ENCODE measurements around the gene PA2G4.

Gene PA2G4

GRCh38 chr12:56153678-56154065 is 49.3 kb downstream of the PA2G4 start:
- no peak for DNase-seq (ENCODE audit: low spot score)

GRCh38 chr12:56154246-56154771 is 50.0 kb downstream of the PA2G4 start:
- DNase-seq (ENCODE audit: low spot score): no peak

DNA sequence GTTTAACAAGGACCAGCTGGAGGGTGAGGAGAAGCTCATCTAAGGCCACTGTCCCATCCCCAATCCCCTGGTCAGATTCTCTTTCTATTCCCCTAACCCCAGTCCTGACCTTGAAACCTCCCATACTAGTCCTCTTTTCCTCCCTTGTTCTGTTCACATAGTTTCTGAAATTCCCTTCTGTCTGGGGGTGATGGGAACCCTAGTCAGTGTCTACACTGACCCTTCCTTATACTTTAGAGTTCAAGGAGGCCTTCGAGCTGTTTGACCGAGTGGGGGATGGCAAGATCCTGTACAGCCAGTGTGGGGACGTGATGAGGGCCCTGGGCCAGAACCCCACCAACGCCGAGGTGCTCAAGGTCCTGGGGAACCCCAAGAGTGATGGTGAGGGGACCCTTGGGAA is 50.5 kb downstream of the PA2G4 start:
- no peak for DNase-seq (ENCODE audit: low spot score)

DNA sequence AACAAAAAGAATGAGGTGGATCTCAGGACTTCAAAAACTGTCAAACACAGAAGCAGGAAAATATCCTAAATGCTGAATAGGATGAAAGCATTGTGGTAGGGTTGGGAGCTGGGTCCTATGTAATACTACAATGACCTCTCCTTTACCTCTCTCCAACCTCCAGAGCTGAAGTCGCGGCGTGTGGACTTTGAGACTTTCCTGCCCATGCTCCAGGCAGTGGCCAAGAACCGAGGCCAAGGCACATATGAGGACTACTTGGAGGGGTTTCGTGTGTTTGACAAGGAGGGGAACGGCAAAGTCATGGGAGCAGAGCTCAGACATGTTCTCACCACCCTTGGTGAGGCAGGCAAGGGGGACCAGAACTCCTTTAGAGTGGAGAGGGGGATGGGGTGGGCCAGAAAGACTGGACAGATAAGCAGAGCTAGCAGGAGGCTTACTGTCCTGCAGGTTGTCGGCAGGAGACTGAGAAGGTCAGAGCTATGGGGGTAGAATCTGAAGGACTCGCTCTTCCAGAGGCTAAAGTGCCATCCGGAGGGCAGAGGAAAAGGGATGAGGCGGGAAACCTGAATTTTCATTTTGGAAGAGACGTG is 51.0 kb downstream of the PA2G4 start:
- DNase-seq (ENCODE audit: low spot score): no peak

DNA sequence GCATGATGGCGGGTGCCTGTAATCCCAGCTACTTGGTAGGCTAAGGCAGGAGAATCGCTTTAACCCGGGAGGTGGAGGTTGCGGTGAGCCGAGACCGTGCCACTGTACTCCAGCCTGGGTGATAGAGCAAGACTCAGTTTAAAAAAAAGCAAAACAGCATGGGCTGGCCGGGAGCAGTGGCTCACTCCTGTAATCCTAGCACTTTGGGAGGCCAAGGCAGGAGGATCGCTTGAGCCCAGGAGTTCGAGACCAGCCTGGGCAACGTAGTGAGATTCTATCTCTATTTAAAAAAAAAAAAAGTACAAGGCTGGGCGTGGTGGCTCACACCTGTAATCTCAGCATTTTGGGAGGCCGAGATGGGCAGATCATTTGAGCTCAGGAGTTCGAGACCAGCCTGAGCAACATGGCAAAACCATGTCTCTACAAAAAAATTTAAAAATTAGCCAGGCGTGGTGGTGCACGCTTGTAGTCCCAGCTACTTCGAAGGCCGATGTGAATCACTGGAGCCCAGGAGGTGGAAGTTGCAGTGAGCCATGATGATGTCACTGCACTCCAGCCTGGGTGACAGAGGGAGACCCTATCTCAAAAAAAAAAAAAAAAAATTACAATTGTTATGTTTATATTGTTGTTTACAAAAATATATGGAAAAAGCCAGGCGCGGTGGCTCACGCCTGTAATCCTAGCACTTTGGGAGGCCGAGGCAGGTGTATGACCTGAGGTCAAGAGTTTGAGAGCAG is 52.3 kb downstream of the PA2G4 start:
- peak; percentile 86 for DNase-seq (ENCODE audit: low spot score)

GRCh38 chr12:56157201-56158028 is 53.1 kb downstream of the PA2G4 start:
- DNase-seq (ENCODE audit: low spot score): peak; percentile 87

DNA sequence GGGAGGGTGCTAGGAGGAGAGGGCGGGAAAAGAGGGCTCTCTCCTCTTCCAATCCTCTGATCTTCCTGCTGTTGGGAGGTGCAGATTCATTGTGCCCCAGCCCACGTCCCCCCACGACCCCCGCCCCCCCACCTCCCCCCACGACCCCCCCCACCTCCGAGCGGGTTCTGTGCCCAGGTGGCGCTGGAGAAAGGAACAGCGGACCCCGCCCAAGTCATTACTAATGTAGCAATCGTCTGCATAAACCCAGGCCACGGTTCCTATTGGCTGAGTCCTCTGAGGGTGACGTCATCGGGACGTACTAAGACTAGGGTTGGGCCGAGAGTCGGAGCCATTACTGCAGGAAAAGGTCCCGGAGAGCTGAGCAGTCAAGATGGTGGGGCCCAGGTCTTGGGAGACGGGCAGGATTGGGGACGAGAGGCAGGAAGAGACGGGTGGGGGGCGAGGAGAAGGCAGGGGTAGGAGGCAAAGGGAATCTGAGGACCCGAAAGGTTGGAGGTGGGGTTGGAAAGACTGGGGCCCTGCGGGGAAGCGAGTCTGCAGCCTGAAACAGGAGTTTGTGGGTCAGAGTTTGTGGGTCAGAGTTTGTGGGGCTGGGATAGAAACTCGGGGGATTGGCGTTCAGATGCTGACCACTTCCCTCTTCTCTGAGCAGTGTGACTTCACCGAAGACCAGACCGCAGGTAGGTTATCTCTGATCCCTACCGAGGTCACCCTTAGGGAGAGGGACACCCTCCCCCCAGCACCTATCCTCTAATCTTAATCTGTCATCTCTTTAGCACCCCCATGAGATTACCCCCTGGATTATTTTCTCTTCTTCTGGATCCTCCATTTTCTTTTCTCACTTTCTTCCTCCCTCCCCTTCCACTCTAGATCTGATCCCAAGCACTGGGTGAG is 53.9 kb downstream of the PA2G4 start, which contains the start of gene MYL6:
MYL6 (plus strand) TSS at position 331 of the 897 bp plus-strand sequence; CDS start at position 374, 43 bp downstream.
- peak; percentile 98 for DNase-seq (ENCODE audit: low spot score)

DNA sequence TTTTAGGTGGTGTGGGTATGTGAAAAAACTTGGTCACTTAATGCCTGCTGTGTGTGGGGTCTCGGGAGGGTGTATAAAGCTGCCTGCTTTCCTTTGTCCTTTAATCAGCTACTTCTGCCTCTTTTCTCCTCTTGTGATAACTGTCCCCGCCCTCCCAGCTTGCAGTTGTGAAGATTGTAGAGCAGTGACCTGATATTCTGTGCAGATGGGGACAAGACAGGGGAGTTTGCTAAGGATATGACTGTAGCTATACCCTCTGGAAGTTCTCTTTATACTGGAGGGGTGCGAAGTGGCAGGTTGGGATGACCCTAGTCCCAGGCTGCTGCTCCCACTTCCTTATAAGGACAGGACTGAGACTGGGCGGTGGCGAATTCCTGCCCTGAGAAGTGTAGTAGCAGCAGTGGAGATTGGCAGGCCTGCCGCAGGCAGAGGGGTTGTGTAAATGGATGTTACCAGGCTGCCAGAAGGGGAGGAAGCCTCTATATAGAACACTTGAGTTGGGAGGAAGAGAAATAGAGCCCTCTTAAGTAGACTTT is 54.6 kb downstream of the PA2G4 start:
- peak; percentile 80 for DNase-seq (ENCODE audit: low spot score)

- DNase-seq (ENCODE audit: low spot score): no peak
Measured at GRCh38 chr12:56159482-56160192, 55.3 kb downstream of the PA2G4 start.

- DNase-seq (ENCODE audit: low spot score): peak; percentile 58
Measured at GRCh38 chr12:56160193-56160763, 55.9 kb downstream of the PA2G4 start.

- no peak for DNase-seq (ENCODE audit: low spot score)
Measured at GRCh38 chr12:56160894-56161689, 56.7 kb downstream of the PA2G4 start.

- DNase-seq (ENCODE audit: low spot score): peak; percentile 11
Measured at GRCh38 chr12:56161690-56162351, 57.5 kb downstream of the PA2G4 start.

- peak; percentile 44 for DNase-seq (ENCODE audit: low spot score)
Measured at GRCh38 chr12:56162468-56163290, 58.3 kb downstream of the PA2G4 start.

Measured in kidney tubule cell (primary cell).